ENCODE results near the gene TTC5. TPM values are rescaled to one million over a fixed set of nuclear protein-coding genes. Genes with fewer than 3 reads are reported as not detected.

Gene TTC5
- total RNA-seq, 1 donor from 2014 or later = 33.7 TPM

DNA sequence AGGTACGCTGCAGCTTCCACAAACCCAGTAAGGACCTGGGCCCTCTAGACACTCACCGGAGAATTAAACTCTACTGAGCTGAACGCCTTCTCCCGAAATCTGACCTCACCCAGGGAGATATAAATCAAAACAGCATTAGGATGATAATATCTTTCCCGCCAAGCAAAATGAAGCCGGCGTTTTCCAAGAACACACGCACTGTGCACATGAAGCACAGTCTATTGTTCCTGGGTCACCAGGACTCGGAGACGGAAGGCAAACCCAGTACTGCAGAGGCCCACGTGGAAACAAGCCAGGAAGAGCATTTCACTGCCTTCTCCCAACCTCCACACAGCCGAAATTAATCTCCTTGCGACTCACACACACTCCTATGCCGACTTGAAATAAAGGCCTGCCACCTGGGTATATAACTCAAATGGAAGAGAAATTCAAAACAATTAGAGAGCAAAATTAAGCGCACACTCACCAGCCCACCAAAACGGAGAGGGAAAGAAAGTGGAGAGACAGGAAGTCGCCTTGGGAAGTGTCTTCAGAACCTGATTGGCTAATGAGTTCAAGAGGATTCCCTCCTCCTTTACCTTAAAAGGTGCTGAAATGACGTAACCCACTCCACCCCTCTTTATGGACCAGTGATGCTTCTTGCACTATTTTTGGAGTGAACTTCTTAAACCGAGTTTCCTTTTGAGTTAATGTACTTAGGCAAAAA lies 27.2 kb upstream of the TTC5 start, which contains the start of gene CCNB1IP1:
Gene CCNB1IP1, minus strand, starts transcription at position 492 of the 706 bp plus-strand sequence. CDS start 16,756 bp downstream, outside the sequence.
- Mint-ChIP-seq H3K4me1 (ENCODE audit: low read depth) (peaks cover 59% of the 10 kb centered on the region), H3K27ac (peak within 1 kb of the TSS; percentile 91), H3K36me3 (ENCODE audit: low read depth) (peaks cover 17% of the 10 kb centered on the region), H3K4me3 (peak within 1 kb of the TSS; percentile 98), H3K9me3 (no peaks in the 10 kb centered on the region), H3K27me3 (ENCODE audit: insufficient read depth) (peaks cover 5% of the 10 kb centered on the region)
- intact Hi-C loops (cut with micrococcal nuclease) = loop anchor here (1.0 to 10.0 kb wide), 6 partner anchors 10 to 642 kb away; partner anchors contain the start of genes PARP2, PIP4P1 and TEP1
- DNase-seq (ENCODE audit: low spot score) = peak; percentile 62

DNA sequence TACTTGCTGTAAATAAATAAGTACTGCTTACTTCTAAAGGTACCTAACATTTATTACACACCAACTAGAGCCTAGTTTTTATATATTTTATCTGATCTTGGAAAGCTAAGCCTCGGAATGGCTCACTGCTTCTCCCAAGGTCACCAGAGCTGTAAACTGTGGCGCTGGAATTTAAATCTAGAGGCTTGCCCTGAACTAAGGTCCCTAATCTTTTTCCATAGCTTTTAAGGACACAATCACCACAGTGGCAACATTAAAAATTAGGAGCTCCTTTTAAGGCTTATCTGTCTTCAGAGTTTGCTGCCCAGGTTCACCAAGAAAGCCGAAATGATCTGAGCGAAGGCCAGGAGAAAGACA lies 26.7 kb upstream of the TTC5 start:
- no peaks in the 10 kb centered on the region for H3K27me3 Mint-ChIP-seq (ENCODE audit: insufficient read depth)
- H3K9me3 Mint-ChIP-seq = no peaks in the 10 kb centered on the region
- DNase-seq (ENCODE audit: low spot score) = no peak
- intact Hi-C loops (cut with micrococcal nuclease) = loop anchor here (2.0 to 10.0 kb wide), 3 partner anchors 80 to 642 kb away; partner anchors contain the start of gene TEP1
- H3K4me3 Mint-ChIP-seq = peak overlapping the region; percentile 98
- peaks cover 19% of the 10 kb centered on the region for H3K36me3 Mint-ChIP-seq (ENCODE audit: low read depth)
- H3K27ac Mint-ChIP-seq = peak overlapping the region; percentile 91
- H3K4me1 Mint-ChIP-seq (ENCODE audit: low read depth) = peaks cover 64% of the 10 kb centered on the region

DNA sequence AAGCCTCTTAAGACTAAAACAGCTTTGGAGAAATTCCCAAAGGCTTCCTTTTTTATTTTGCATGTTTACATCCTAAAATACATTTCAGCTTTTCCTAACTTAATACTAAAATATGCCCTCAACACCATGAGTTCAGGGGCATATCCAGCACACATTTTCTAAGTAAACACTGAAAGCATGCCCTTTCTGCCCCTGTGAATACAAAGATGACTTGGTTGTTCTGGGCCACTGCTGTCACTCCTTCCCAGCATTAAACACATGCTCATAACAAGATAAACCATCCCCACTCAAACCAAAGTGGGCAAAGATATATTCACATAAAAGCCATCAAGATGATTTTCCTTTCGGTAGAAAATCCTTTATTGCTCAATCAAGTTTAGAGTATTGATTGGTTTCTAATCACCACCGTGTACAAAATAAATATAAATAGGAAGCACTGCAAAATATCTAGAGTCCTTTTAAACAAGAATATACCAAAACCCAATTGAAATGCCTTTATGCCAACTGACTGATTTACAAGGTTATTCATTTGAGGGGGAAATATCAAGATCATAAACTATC lies 25.4 kb upstream of the TTC5 start:
- Mint-ChIP-seq H3K9me3 (no peaks in the 10 kb centered on the region), H3K27me3 (ENCODE audit: insufficient read depth) (no peaks in the 10 kb centered on the region), H3K27ac (peak overlapping the region; percentile 11), H3K4me3 (peak overlapping the region; percentile 64), H3K36me3 (ENCODE audit: low read depth) (peaks cover 21% of the 10 kb centered on the region), H3K4me1 (ENCODE audit: low read depth) (peaks cover 71% of the 10 kb centered on the region)
- DNase-seq (ENCODE audit: low spot score) = no peak
- intact Hi-C loops (cut with micrococcal nuclease) = loop anchor here (10.0 kb wide), 1 partner anchor 644 kb away; no protein-coding TSS in a partner anchor

DNA sequence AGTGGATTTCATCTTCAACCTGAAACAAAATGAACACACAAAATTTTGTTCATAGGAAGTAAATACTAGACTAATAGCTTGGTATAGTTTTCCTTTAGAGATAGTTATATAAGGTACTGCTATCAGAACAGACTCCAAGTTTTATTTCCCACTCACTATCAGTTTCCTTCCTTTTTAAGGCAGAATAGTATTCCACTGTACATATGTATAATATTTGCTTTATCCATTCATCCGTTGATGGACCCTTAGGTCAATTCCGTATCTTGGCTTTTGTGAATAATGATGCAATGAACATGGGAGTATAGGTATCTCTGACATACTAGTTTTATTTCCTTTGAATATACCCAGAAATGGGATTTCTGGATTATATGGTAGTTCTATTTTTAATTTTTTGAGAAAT lies 23.6 kb upstream of the TTC5 start:
- Mint-ChIP-seq H3K4me1 (ENCODE audit: low read depth) (peaks cover 63% of the 10 kb centered on the region), H3K27ac (no peak overlapping the region), H3K27me3 (ENCODE audit: insufficient read depth) (no peaks in the 10 kb centered on the region), H3K4me3 (no peak overlapping the region), H3K9me3 (no peaks in the 10 kb centered on the region), H3K36me3 (ENCODE audit: low read depth) (peaks cover 25% of the 10 kb centered on the region)
- no peak for DNase-seq (ENCODE audit: low spot score)
- intact Hi-C loops (cut with micrococcal nuclease) = no loop called here

- Mint-ChIP-seq H3K36me3 (ENCODE audit: low read depth) (peaks cover 30% of the 10 kb centered on the region), H3K4me3 (no peak overlapping the region), H3K9me3 (no peaks in the 10 kb centered on the region), H3K27ac (no peak overlapping the region), H3K27me3 (ENCODE audit: insufficient read depth) (no peaks in the 10 kb centered on the region), H3K4me1 (ENCODE audit: low read depth) (peaks cover 62% of the 10 kb centered on the region)
- no peak for DNase-seq (ENCODE audit: low spot score)
- intact Hi-C loops (cut with micrococcal nuclease) = no loop called here
Measured at GRCh38 chr14:20328705-20329104, 23.0 kb upstream of the TTC5 start.

DNA sequence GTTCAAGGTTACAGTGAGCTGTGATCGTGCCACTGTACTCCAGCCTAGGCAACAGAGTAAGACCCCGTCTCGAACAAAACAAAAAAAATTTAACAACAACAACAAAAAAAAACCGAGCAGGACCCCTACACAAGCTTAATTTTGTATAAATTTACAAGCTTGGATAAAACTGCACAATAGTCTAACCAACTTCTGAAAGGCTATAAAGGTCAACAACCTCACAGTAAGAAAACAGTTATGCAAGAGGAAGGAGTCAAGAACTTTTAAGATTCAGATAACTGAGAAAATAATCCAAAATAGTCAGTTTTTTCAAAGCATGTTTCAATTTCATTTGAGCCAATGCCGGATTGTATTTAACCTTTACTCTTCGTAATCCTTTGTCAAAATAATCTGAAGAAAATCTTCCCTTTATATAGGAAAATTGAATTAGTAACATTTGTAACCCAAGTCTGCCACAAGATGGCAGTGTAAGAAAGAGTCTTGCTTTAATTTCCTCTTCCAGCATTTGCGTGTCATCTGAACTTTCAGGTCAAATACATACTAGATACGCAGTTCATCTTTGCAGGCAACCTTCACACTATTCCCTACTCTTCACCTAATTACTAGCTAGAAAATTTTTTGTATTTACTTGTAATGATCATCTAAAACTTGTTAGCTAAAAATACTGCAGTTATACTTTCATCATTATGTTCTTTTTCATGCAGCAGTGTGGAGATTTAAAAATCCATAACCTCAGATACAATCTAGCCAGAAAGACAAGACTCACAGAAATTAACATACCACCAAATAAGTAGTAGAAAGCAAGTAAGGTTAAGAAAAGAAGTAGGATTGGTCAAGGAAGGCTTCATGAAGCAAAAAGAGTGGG lies 21.5 kb upstream of the TTC5 start:
- DNase-seq (ENCODE audit: low spot score) = peak; percentile 22
- H3K27me3 Mint-ChIP-seq (ENCODE audit: insufficient read depth) = no peaks in the 10 kb centered on the region
- H3K9me3 Mint-ChIP-seq = no peaks in the 10 kb centered on the region
- H3K36me3 Mint-ChIP-seq (ENCODE audit: low read depth) = peaks cover 28% of the 10 kb centered on the region
- peak overlapping the region; percentile 13 for H3K27ac Mint-ChIP-seq
- intact Hi-C loops (cut with micrococcal nuclease) = loop anchor here (1.0 to 2.0 kb wide), 4 partner anchors 16 to 282 kb away; partner anchors contain the start of genes OSGEP and PARP2
- peaks cover 52% of the 10 kb centered on the region for H3K4me1 Mint-ChIP-seq (ENCODE audit: low read depth)
- peak overlapping the region; percentile 9 for H3K4me3 Mint-ChIP-seq

GRCh38 chr14:20317720-20318119 lies 12.0 kb upstream of the TTC5 start:
- intact Hi-C loops (cut with micrococcal nuclease) = no loop called here
- no peaks in the 10 kb centered on the region for H3K4me1 Mint-ChIP-seq (ENCODE audit: low read depth)
- DNase-seq (ENCODE audit: low spot score) = no peak
- peaks cover 26% of the 10 kb centered on the region for H3K36me3 Mint-ChIP-seq (ENCODE audit: low read depth)
- no peak overlapping the region for H3K27ac Mint-ChIP-seq
- no peaks in the 10 kb centered on the region for H3K27me3 Mint-ChIP-seq (ENCODE audit: insufficient read depth)
- no peaks in the 10 kb centered on the region for H3K9me3 Mint-ChIP-seq
- no peak overlapping the region for H3K4me3 Mint-ChIP-seq

GRCh38 chr14:20314026-20314425 lies 8.3 kb upstream of the TTC5 start:
- DNase-seq (ENCODE audit: low spot score) = no peak
- H3K4me3 Mint-ChIP-seq = no peak overlapping the region
- intact Hi-C loops (cut with micrococcal nuclease) = no loop called here
- H3K4me1 Mint-ChIP-seq (ENCODE audit: low read depth) = no peaks in the 10 kb centered on the region
- H3K27ac Mint-ChIP-seq = no peak overlapping the region
- peaks cover 28% of the 10 kb centered on the region for H3K36me3 Mint-ChIP-seq (ENCODE audit: low read depth)
- H3K9me3 Mint-ChIP-seq = no peaks in the 10 kb centered on the region
- H3K27me3 Mint-ChIP-seq (ENCODE audit: insufficient read depth) = no peaks in the 10 kb centered on the region

- DNase-seq (ENCODE audit: low spot score) = no peak
- peak overlapping the region; percentile 96 for H3K4me3 Mint-ChIP-seq
- H3K9me3 Mint-ChIP-seq = no peaks in the 10 kb centered on the region
- peaks cover 25% of the 10 kb centered on the region for H3K4me1 Mint-ChIP-seq (ENCODE audit: low read depth)
- peak overlapping the region; percentile 94 for H3K27ac Mint-ChIP-seq
- no peaks in the 10 kb centered on the region for H3K27me3 Mint-ChIP-seq (ENCODE audit: insufficient read depth)
- intact Hi-C loops (cut with micrococcal nuclease) = loop anchor here (1.0 kb wide), 2 partner anchors 27 to 155 kb away; partner anchors contain the start of genes CCNB1IP1 and PIP4P1
- H3K36me3 Mint-ChIP-seq (ENCODE audit: low read depth) = peaks cover 7% of the 10 kb centered on the region
Measured at GRCh38 chr14:20306079-20306423, 300 bp upstream of the TTC5 start.

GRCh38 chr14:20302042-20302755 lies 3.6 kb downstream of the TTC5 start:
- no peak overlapping the region for H3K27ac Mint-ChIP-seq
- DNase-seq (ENCODE audit: low spot score) = no peak
- no peaks in the 10 kb centered on the region for H3K9me3 Mint-ChIP-seq
- H3K36me3 Mint-ChIP-seq (ENCODE audit: low read depth) = peaks cover 22% of the 10 kb centered on the region
- H3K4me3 Mint-ChIP-seq = no peak overlapping the region
- H3K4me1 Mint-ChIP-seq (ENCODE audit: low read depth) = peaks cover 25% of the 10 kb centered on the region
- no peaks in the 10 kb centered on the region for H3K27me3 Mint-ChIP-seq (ENCODE audit: insufficient read depth)
- intact Hi-C loops (cut with micrococcal nuclease) = no loop called here

DNA sequence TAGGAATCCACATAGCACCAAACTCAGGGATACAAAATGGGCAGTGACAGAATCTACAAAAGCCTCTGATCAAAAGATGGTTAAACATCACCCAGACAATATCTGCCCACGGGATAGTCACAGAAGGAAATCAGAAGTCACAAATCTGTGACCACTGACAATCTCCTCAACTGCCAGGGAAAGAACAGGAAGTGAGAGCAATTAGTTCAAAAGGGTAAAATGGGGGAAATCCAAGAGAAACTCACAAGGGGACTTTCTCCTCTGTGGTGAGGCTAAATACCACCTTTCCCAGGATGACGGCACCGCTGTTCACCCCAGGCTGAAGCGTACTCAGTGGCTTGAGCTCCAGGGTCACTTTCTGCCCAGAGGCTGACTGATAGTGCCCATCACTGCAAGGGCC lies 10.7 kb downstream of the TTC5 start:
- H3K27ac Mint-ChIP-seq = no peak overlapping the region
- H3K4me3 Mint-ChIP-seq = no peak overlapping the region
- intact Hi-C loops (cut with micrococcal nuclease) = no loop called here
- peaks cover 18% of the 10 kb centered on the region for H3K4me1 Mint-ChIP-seq (ENCODE audit: low read depth)
- H3K27me3 Mint-ChIP-seq (ENCODE audit: insufficient read depth) = no peaks in the 10 kb centered on the region
- peaks cover 34% of the 10 kb centered on the region for H3K36me3 Mint-ChIP-seq (ENCODE audit: low read depth)
- DNase-seq (ENCODE audit: low spot score) = no peak
- no peaks in the 10 kb centered on the region for H3K9me3 Mint-ChIP-seq

DNA sequence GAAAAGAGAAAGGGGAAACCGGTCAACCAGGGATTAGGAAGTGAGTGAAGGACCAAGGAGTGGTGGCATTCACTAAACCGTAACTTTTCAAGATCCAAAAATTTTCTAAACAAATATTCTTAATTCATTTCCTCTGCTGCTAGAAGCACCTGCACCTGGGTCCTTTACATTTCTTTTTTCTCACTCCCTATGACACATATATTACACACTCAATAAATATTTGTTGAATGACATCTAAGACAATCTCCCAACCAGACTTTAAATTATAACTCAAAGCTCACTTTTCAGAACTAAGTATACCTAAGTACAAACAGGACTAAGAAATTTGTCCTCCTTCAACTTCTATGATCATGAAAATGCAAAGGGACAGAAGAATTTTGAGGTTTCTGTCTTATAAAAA lies 11.1 kb downstream of the TTC5 start:
- Mint-ChIP-seq H3K4me3 (no peak overlapping the region), H3K27ac (no peak overlapping the region)

More for the DNA sequence above, 11.1 kb downstream of the TTC5 start:
- Mint-ChIP-seq H3K36me3 (ENCODE audit: low read depth) (peaks cover 36% of the 10 kb centered on the region), H3K27me3 (ENCODE audit: insufficient read depth) (no peaks in the 10 kb centered on the region), H3K9me3 (no peaks in the 10 kb centered on the region), H3K4me1 (ENCODE audit: low read depth) (peaks cover 18% of the 10 kb centered on the region)
- intact Hi-C loops (cut with micrococcal nuclease) = no loop called here
- no peak for DNase-seq (ENCODE audit: low spot score)
